Panc1 (cell line): ENCODE data around the gene FANK1.

ENCODE experiments used
- CTCF ChIP-seq: fragments of 450-650 bp; IDR thresholded peaks from 2 replicates; pipeline ENCODE4 v1.5.1; 2017; ENCODE audit warnings: mild to moderate bottlenecking
- POLR2AphosphoS5 ChIP-seq: IDR thresholded peaks from 2 replicates; pipeline ENCODE4 v1.6.1; 2012; ENCODE audit warnings: mild to moderate bottlenecking, low read depth, low read length, moderate library complexity

DNA sequence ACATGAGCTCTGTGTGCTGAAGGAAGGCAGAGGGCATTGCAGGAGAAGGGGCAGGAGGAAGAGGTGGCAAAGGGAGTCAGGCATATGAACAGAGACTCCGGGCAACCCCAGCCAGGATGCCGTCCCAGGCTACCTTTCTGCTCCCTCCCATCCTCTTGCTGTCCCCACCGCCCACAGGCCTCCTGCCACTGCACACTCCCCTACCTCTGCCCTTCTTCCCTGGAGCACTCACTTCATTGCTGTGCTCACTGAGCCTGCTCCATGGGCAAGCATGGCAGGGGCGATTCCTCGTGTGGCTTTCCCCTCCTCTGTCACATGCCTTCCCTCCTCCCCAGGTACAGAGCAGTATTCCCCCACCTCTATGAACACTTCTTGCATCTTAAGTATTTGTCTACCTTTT, 93.4 kb downstream of the FANK1 start:
- no peak for TF ChIP-seq CTCF
- no peak for TF ChIP-seq POLR2AphosphoS5
